GM12878 (cell line): ENCODE data around the gene NFU1. TPM values are rescaled to one million over a fixed set of nuclear protein-coding genes. Genes with fewer than 3 reads are reported as not detected.
A peak's percentile ranks its signal among the peaks of the same experiment; 100 is the strongest.

Source experiments
- ATAC-seq: fragments of 200-7000 bp; cut with Tn5 transposase; 3 replicates; pipeline ENCODE4 v1.9.1; 2020; ENCODE audit warnings: mild to moderate bottlenecking, moderate library complexity
- BruUV-seq: library from RNA; stranded (reverse); fragments of 400-500 nt; replicated peaks from 2 replicates; lab custom pipeline; 2021; lab: Mats Ljungman, UMichigan
- CTCF ChIA-PET: fragments of 300-600 bp; sonication (Branson Sonifier 250); formaldehyde crosslinking; extraction: SDS; loops from one replicate; lab custom pipeline; 2021; ENCODE audit warnings: inconsistent platforms; lab: Yijun Ruan, JAX
- POLR2A ChIA-PET: fragments of 350-600 bp; formaldehyde crosslinking; extraction: SDS; loops from one replicate; lab custom pipeline; 2021; ENCODE audit warnings: inconsistent platforms; lab: Charles Lee
- RAD21 ChIA-PET: fragments of 300-600 bp; sonication (Branson Sonifier 250); formaldehyde crosslinking; loops from one replicate; lab custom pipeline; 2023; ENCODE audit warnings: antibody characterized with exemption; ENCODE audit not compliant: unreplicated experiment; lab: Charles Lee
- SMC1A ChIA-PET: fragments of 300-600 bp; sonication (Branson Sonifier 250); formaldehyde crosslinking; loops from one replicate; lab custom pipeline; 2023; ENCODE audit not compliant: unreplicated experiment, uncharacterized antibody; lab: Charles Lee
- DNase-seq: peaks from one replicate; pipeline ENCODE4 v3.0.0-alpha.2; 2011; ENCODE audit warnings: low read depth, low spot score
- FAIRE-seq: peaks from 3 replicates; lab custom pipeline; 2011; peaks lifted over from hg19 to GRCh38; lab: Jason Lieb, UNC
- H2AFZ ChIP-seq: 2 replicates; pipeline ENCODE4 v1.6.0; 2011; ENCODE audit warnings: low read depth, low read length, control low read depth; ENCODE audit not compliant: control insufficient read depth
- H3K27ac ChIP-seq: 2 replicates; pipeline ENCODE4 v1.5.1; 2011; ENCODE audit warnings: control low read depth; ENCODE audit not compliant: control insufficient read depth, insufficient read depth
- H3K27me3 ChIP-seq, 2 experiments: replicated peaks in 1 of 2; 2 replicates each; pipeline versions ENCODE4 v1.6.0 to v1.6.1; 2011; ENCODE audit warnings: low read length in 1 of 2; ENCODE audit not compliant: control insufficient read depth in 2 of 2, insufficient read depth in 2 of 2
- H3K36me3 ChIP-seq, 2 experiments: 2 replicates each; pipeline ENCODE4 v1.5.1; 2011; ENCODE audit warnings: low read length in 1 of 2; ENCODE audit not compliant: control insufficient read depth in 2 of 2, insufficient read depth in 2 of 2
- H3K4me1 ChIP-seq: 2 replicates; pipeline ENCODE4 v1.6.1; 2011; ENCODE audit warnings: mild to moderate bottlenecking, low read length, moderate library complexity, mixed read lengths; ENCODE audit not compliant: control insufficient read depth, insufficient read depth
- H3K4me2 ChIP-seq: 2 replicates; pipeline ENCODE4 v1.6.0; 2011; ENCODE audit warnings: control low read depth; ENCODE audit not compliant: control insufficient read depth, insufficient read depth
- H3K4me3 ChIP-seq: fragments of 200-600 bp; sonication (generic); 2 replicates; pipeline ENCODE4 v1.5.1; 2016
- H3K79me2 ChIP-seq: 2 replicates; pipeline ENCODE4 v1.6.0; 2011; ENCODE audit warnings: low read length; ENCODE audit not compliant: control insufficient read depth, insufficient read depth
- H3K9ac ChIP-seq: 2 replicates; pipeline ENCODE4 v1.8.0; 2011; ENCODE audit warnings: low read length, control low read depth, mixed read lengths; ENCODE audit not compliant: control insufficient read depth, insufficient read depth
- H3K9me3 ChIP-seq: replicated peaks from 3 replicates; pipeline ENCODE4 v1.5.1; 2011; ENCODE audit warnings: mild to moderate bottlenecking, low read length; ENCODE audit not compliant: control insufficient read depth, insufficient read depth
- H4K20me1 ChIP-seq: 2 replicates; pipeline ENCODE4 v1.6.0; 2011; ENCODE audit not compliant: control insufficient read depth, insufficient read depth
- BMI1 ChIP-seq: fragments of 450-650 bp; IDR thresholded peaks from 2 replicates; pipeline ENCODE4 v1.6.1; 2016; ENCODE audit warnings: mild to moderate bottlenecking, moderate library complexity, borderline replicate concordance
- WGBS: methylation state at CpG from one replicate; pipeline ENCODE4 v1.1.6; 2016; ENCODE audit warnings: low lambda C conversion rate; ENCODE audit not compliant: insufficient replicate concordance, insufficient coverage; ENCODE audit errors: missing lambda C conversion rate; 5-methylcytosine and 5-hydroxymethylcytosine counted together
- in situ Hi-C: fragments of 300-500 bp; cut with MboI; formaldehyde crosslinking; loops from 9 replicates; pipeline ENCODE4 v1.14.3; 2018; ENCODE audit warnings: mixed read lengths
- intact Hi-C: fragments of 100-400 bp; cut with micrococcal nuclease; formaldehyde crosslinking; loops from one replicate; pipeline ENCODE4 v1.14.2; 2022; ENCODE audit not compliant: unreplicated experiment
- polyA plus RNA-seq, 11 experiments: library from polyadenylated mRNA; depleted of rRNA in 4 of 11; unstranded in 6 of 11; stranded (reverse) in 5 of 11; fragments of >200 nt; fragmentation: Nextera tagmentation in 4 of 11; fragmentation: Illumina TruSeq in 1 of 11; extraction: Ambion mirVana in 4 of 11; extraction: Trizol in 1 of 11; gene quantifications; 1 replicate in 1 of 11; 2 replicates in 10 of 11; pipeline versions ENCODE4 v1.2.1 to v1.2.3, GENCODE V29; 2011 to 2016; ENCODE audit warnings: inconsistent platforms in 2 of 11, missing spikeins in 2 of 11, low read depth in 1 of 11
- total RNA-seq, 4 experiments: library from RNA; depleted of rRNA in 3 of 4; stranded (reverse); fragments of >200 nt in 3 of 4; fragmentation: Illumina TruSeq in 1 of 4; extraction: Trizol in 1 of 4; gene quantifications; 2 replicates each; pipeline versions ENCODE4 v1.2.1 to v1.2.3, GENCODE V29; 2013 to 2021
- TF ChIP-seq, protein P1 (sequence below): fragments of 450-650 bp; conservative IDR thresholded peaks from 2 replicates; pipeline ENCODE4 v1.6.1; 2017; ENCODE audit warnings: mild to moderate bottlenecking, moderate library complexity
- TF ChIP-seq, protein P2 (sequence below): IDR thresholded peaks from 2 replicates; pipeline ENCODE4 v1.6.1; 2012; ENCODE audit warnings: low read length, inconsistent platforms

NFU1 gene
- total and polyA plus RNA-seq, 10 of the 15 experiments (the other 5 are each of a cell fraction or from before 2014, with no cell fraction given), result 27.3 to 86.0 (median 41.5) TPM

DNA sequence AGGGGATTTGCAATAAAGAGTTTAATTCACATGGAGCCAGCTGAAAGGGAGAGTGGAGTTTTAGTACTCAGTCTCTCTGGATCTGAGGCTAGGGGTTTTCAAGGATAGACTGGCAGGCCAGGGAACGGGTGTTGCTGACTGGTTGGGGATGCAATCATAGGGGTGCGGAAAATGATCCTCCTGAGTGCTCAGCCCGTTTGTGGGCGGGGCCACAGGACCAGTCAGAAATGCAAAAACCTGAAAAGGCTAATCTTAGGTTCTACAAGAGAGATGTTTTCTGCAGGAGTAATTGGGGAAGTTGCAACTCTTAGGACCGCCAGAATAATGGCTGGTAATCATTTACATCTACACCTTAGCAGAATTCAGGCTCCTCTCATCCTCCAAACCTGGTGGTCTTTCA lies 2.5 kb downstream of the NFU1 start:
- RAD21 ChIA-PET, result interaction anchor here (3.7 kb wide), 1 partner anchor 57 kb away, joined by 27 read pairs; no protein-coding TSS in a partner anchor
- BruUV-seq, result no TSS peak
- H3K79me2 ChIP-seq, result peaks cover 10% of the 10 kb centered on the region
- FAIRE-seq (no peak), DNase-seq (no peak)
- H3K9me3 ChIP-seq, result no peaks in the 10 kb centered on the region
- in situ Hi-C loops, result no loop called here
- H3K4me2 ChIP-seq, result peak overlapping the region; percentile 56
- H4K20me1 ChIP-seq, result no peaks in the 10 kb centered on the region
- no peak for TF ChIP-seq BMI1
- TF ChIP-seq, protein P1, sequence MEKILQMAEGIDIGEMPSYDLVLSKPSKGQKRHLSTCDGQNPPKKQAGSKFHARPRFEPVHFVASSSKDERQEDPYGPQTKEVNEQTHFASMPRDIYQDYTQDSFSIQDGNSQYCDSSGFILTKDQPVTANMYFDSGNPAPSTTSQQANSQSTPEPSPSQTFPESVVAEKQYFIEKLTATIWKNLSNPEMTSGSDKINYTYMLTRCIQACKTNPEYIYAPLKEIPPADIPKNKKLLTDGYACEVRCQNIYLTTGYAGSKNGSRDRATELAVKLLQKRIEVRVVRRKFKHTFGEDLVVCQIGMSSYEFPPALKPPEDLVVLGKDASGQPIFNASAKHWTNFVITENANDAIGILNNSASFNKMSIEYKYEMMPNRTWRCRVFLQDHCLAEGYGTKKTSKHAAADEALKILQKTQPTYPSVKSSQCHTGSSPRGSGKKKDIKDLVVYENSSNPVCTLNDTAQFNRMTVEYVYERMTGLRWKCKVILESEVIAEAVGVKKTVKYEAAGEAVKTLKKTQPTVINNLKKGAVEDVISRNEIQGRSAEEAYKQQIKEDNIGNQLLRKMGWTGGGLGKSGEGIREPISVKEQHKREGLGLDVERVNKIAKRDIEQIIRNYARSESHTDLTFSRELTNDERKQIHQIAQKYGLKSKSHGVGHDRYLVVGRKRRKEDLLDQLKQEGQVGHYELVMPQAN, result no peak
- TF ChIP-seq, protein P2, sequence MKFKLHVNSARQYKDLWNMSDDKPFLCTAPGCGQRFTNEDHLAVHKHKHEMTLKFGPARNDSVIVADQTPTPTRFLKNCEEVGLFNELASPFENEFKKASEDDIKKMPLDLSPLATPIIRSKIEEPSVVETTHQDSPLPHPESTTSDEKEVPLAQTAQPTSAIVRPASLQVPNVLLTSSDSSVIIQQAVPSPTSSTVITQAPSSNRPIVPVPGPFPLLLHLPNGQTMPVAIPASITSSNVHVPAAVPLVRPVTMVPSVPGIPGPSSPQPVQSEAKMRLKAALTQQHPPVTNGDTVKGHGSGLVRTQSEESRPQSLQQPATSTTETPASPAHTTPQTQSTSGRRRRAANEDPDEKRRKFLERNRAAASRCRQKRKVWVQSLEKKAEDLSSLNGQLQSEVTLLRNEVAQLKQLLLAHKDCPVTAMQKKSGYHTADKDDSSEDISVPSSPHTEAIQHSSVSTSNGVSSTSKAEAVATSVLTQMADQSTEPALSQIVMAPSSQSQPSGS, result no peak
- TF ChIP-seq, all 136 proteins: peak for 0
- ChIA-PET CTCF (interaction anchor here (0.6 to 4.1 kb wide), 2 partner anchors 19 to 58 kb away, joined by 3 to 24 read pairs; no protein-coding TSS in a partner anchor), SMC1A (interaction anchor here (1.4 kb wide), 1 partner anchor 55 kb away, joined by 3 read pairs; no protein-coding TSS in a partner anchor), POLR2A (interaction anchor here (3.5 kb wide), 1 partner anchor 49 kb away, joined by 16 read pairs; the partner anchor contains the start of gene GFPT1)
- no peaks in the 10 kb centered on the region; a peak in 1 of 4 replicates for H3K36me3 ChIP-seq
- H3K27me3 ChIP-seq, result no peaks in the 10 kb centered on the region
- no peak for ATAC-seq
- H3K27ac ChIP-seq, result no peak overlapping the region
- H2AFZ ChIP-seq, result no peak overlapping the region
- no peak overlapping the region for H3K4me3 ChIP-seq
- peaks cover 9% of the 10 kb centered on the region; the same call in 1 of the 2 replicates for H3K4me1 ChIP-seq
- 47% methylated on average over 5 of the region's 5 CpGs for WGBS
- H3K9ac ChIP-seq, result no peak overlapping the region
- intact Hi-C loops, result loop anchor here (5.0 kb wide), 1 partner anchor 113 kb away; no protein-coding TSS in a partner anchor
